Activated B cell treated with CpG ODN at 0.5 μM for 24 hours (primary cell): ENCODE measurements around the gene RTEL1. TPM values are rescaled to one million over a fixed set of nuclear protein-coding genes. Genes with fewer than 3 reads are reported as not detected.

ENCODE experiments used
- ATAC-seq: fragments of 200-7000 bp; cut with Tn5 transposase; one replicate; pipeline ENCODE4 v1.10.0; 2021; ENCODE audit warnings: low read depth, mild to moderate bottlenecking, moderate library complexity
- CTCF ChIA-PET: fragments of 350-600 bp; sonication (Branson Sonifier 250); formaldehyde crosslinking; loops from one replicate; lab custom pipeline; 2021; ENCODE audit warnings: antibody characterized with exemption; lab: Charles Lee
- POLR2A ChIA-PET: fragments of 350-600 bp; sonication (Branson Sonifier 250); formaldehyde crosslinking; loops from one replicate; lab custom pipeline; 2021; ENCODE audit warnings: antibody characterized with exemption; lab: Charles Lee
- DNase-seq: peaks from one replicate; pipeline ENCODE4 v3.0.0; 2022
- H3K27ac Mint-ChIP-seq: one replicate; pipeline ENCODE4 v1.8.0; 2020; ENCODE audit warnings: mixed read lengths
- H3K27me3 Mint-ChIP-seq: one replicate; pipeline ENCODE4 v1.8.0; 2021; ENCODE audit warnings: mixed read lengths
- H3K36me3 Mint-ChIP-seq: one replicate; pipeline ENCODE4 v1.8.0; 2021; ENCODE audit warnings: low read depth, mixed read lengths
- H3K4me1 Mint-ChIP-seq: one replicate; pipeline ENCODE4 v1.8.0; 2021; ENCODE audit warnings: mixed read lengths
- H3K4me3 Mint-ChIP-seq: one replicate; pipeline ENCODE4 v1.8.0; 2020; ENCODE audit warnings: mild to moderate bottlenecking, mixed read lengths
- H3K9me3 Mint-ChIP-seq: one replicate; pipeline ENCODE4 v1.8.0; 2020; ENCODE audit warnings: mixed read lengths
- intact Hi-C: fragments of 100-400 bp; cut with micrococcal nuclease; formaldehyde crosslinking; loops from one replicate; pipeline ENCODE4 v1.15.1; 2024
- total RNA-seq: library from RNA; stranded (reverse); gene quantifications from 2 replicates; pipeline ENCODE4 v1.2.3, GENCODE V29; 2022
- TF ChIP-seq, protein P1 (sequence below): fragments of 200-600 bp; IDR thresholded peaks from one replicate; pipeline ENCODE4 v1.8.0; 2022; ENCODE audit warnings: antibody characterized with exemption, mild to moderate bottlenecking

The RTEL1 gene
- total RNA-seq, 1 donor from 2014 or later, result 33.8 TPM

GRCh38 chr20:63651942-63652191 is 6.2 kb upstream of the RTEL1 start:
- Mint-ChIP-seq H3K27me3 (peaks cover 6% of the 10 kb centered on the region), H3K4me3 (peak overlapping the region; percentile 68), H3K9me3 (no peaks in the 10 kb centered on the region), H3K27ac (no peak overlapping the region), H3K4me1 (peaks cover 15% of the 10 kb centered on the region), H3K36me3 (no peaks in the 10 kb centered on the region)
- TF ChIP-seq, protein P1, sequence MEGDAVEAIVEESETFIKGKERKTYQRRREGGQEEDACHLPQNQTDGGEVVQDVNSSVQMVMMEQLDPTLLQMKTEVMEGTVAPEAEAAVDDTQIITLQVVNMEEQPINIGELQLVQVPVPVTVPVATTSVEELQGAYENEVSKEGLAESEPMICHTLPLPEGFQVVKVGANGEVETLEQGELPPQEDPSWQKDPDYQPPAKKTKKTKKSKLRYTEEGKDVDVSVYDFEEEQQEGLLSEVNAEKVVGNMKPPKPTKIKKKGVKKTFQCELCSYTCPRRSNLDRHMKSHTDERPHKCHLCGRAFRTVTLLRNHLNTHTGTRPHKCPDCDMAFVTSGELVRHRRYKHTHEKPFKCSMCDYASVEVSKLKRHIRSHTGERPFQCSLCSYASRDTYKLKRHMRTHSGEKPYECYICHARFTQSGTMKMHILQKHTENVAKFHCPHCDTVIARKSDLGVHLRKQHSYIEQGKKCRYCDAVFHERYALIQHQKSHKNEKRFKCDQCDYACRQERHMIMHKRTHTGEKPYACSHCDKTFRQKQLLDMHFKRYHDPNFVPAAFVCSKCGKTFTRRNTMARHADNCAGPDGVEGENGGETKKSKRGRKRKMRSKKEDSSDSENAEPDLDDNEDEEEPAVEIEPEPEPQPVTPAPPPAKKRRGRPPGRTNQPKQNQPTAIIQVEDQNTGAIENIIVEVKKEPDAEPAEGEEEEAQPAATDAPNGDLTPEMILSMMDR, result no peak
- ChIA-PET POLR2A (interaction anchor here (1.1 kb wide), 1 partner anchor 10 kb away, joined by 4 read pairs; no protein-coding TSS in a partner anchor), CTCF (no interaction called here)
- DNase-seq (no peak), ATAC-seq (no peak)
- intact Hi-C loops, result loop anchor here (10.0 kb wide), 1 partner anchor 83 kb away; the partner anchor contains the start of genes LIME1 and SLC2A4RG

- Mint-ChIP-seq H3K9me3 (no peaks in the 10 kb centered on the region), H3K27me3 (peaks cover 6% of the 10 kb centered on the region), H3K4me1 (peaks cover 15% of the 10 kb centered on the region), H3K27ac (no peak overlapping the region), H3K4me3 (peak overlapping the region; percentile 52), H3K36me3 (no peaks in the 10 kb centered on the region)
- peak; percentile 35 for ATAC-seq
- TF ChIP-seq, protein P1, result no peak
- CTCF ChIA-PET, result no interaction called here
- intact Hi-C loops, result loop anchor here (10.0 kb wide), 1 partner anchor 82 kb away; the partner anchor contains the start of genes LIME1 and SLC2A4RG
- POLR2A ChIA-PET, result interaction anchor here (1.1 to 2.0 kb wide), 2 partner anchors 10 to 25 kb away, joined by 4 to 7 read pairs; partner anchors contain the start of gene GMEB2
- DNase-seq, result no peak
Measured at GRCh38 chr20:63652192-63652980, 5.7 kb upstream of the RTEL1 start.

- POLR2A ChIA-PET, result interaction anchor here (2.0 kb wide), 1 partner anchor 26 kb away, joined by 7 read pairs; the partner anchor contains the start of gene GMEB2
- CTCF ChIA-PET, result no interaction called here
- peaks cover 4% of the 10 kb centered on the region for H3K36me3 Mint-ChIP-seq
- H3K9me3 Mint-ChIP-seq, result no peaks in the 10 kb centered on the region
- peaks cover 19% of the 10 kb centered on the region for H3K4me1 Mint-ChIP-seq
- ATAC-seq (peak; percentile 55), DNase-seq (peak; percentile 62)
- no peak within 1 kb of the TSS for H3K27ac Mint-ChIP-seq
- H3K27me3 Mint-ChIP-seq, result peaks cover 6% of the 10 kb centered on the region
- TF ChIP-seq, protein P1, result no peak
- intact Hi-C loops, result loop anchor here (10.0 kb wide), 1 partner anchor 81 kb away; the partner anchor contains the start of genes LIME1 and SLC2A4RG
- H3K4me3 Mint-ChIP-seq, result peak within 1 kb of the TSS; percentile 38
Measured at GRCh38 chr20:63653041-63653973, 4.8 kb upstream of the RTEL1 start, which contains the start of gene STMN3. TSS of gene STMN3 (minus strand) at chr20:63653424. CDS start at chr20:63653345, 79 bp downstream.

DNA sequence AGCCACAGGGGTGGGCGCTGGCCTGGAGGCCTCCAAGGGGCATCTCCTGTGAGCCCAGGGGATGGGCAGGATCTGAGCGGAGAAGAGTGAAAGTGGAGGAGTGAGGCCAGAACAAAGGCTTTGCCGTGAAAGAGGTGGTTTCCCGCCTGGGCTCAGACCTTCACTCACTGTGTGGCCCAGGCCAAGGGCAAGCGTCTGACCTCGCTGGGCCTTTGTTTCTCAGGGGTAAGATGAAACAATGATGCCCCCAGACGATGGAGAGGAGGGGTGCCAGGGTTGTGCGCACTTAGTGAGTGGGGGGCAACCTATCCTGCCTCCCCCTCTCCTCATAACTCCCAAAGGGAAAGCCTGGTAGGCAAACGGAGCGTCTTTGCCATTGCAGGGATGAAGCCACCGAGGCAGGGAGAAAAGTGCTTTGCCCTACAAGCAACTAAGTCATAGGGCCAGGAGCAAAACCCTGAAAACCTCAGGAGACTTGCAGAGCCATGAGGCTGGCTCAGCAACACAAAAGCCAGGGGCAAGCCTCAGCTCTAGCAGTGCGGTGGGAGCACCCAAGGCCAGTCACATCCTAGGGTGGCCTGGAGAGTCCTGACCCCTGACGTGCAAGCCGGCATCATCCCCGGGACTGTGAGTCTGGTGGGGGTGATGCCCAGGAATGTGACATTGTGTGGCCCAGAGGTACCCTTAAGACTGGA is 4.0 kb upstream of the RTEL1 start:
- peak overlapping the region; percentile 38 for H3K4me3 Mint-ChIP-seq
- no peak overlapping the region for H3K27ac Mint-ChIP-seq
- no peaks in the 10 kb centered on the region for H3K9me3 Mint-ChIP-seq
- DNase-seq, result no peak
- intact Hi-C loops, result loop anchor here (10.0 kb wide), 1 partner anchor 81 kb away; the partner anchor contains the start of genes LIME1 and SLC2A4RG
- peaks cover 6% of the 10 kb centered on the region for H3K27me3 Mint-ChIP-seq
- ATAC-seq, result no peak
- peaks cover 8% of the 10 kb centered on the region for H3K36me3 Mint-ChIP-seq
- H3K4me1 Mint-ChIP-seq, result peaks cover 26% of the 10 kb centered on the region
- ChIA-PET POLR2A (interaction anchor here (2.0 kb wide), 1 partner anchor 27 kb away, joined by 7 read pairs; the partner anchor contains the start of gene GMEB2), CTCF (no interaction called here)
- TF ChIP-seq, protein P1, result no peak
